NCI-H748 treated with DMSO at 0.1 percent for 48 hours (cell line): ENCODE results near the gene CACNA1G.

Experiments
- DNase-seq: peaks from one replicate; lab custom pipeline; 2025; lab: John Stamatoyannopoulos, UW

CACNA1G gene

DNA sequence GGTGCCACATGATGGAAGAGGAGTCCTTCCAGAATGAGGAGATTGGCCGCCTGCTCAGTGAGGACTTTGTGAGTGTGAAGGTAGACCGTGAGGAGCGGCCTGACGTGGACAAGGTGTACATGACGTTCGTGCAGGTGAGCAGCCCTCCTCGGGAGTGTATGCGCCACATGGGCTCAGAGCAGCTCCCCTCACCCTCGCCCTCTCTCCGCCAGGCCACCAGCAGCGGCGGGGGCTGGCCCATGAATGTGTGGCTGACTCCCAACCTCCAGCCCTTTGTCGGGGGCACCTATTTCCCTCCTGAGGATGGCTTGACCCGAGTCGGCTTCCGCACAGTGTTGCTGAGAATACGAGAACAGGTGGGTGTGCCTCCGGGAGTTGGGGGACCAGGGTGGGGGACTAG is 11.7 kb upstream of the CACNA1G start:
- DNase-seq, result no peak

GRCh38 chr17:50549256-50549941 is 11.1 kb upstream of the CACNA1G start:
- no peak for DNase-seq

DNA sequence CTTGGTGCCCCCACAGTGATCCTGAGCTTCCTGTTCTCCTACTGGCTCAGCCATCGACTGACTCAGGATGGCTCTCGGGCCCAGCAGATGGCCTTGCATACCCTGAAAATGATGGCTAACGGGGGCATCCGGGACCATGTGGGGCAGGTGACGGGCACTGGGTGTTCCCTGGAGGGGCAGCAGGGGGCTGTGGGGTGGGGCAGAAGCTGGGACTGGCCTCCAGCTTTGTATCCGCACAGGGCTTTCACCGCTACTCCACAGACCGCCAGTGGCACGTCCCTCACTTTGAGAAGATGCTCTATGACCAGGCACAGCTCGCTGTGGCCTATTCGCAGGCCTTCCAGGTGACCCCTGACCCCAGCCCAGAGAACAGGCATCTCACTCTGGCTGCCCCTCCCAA is 10.5 kb upstream of the CACNA1G start:
- DNase-seq, result no peak

GRCh38 chr17:50550661-50551432 is 9.7 kb upstream of the CACNA1G start:
- no peak for DNase-seq

DNA sequence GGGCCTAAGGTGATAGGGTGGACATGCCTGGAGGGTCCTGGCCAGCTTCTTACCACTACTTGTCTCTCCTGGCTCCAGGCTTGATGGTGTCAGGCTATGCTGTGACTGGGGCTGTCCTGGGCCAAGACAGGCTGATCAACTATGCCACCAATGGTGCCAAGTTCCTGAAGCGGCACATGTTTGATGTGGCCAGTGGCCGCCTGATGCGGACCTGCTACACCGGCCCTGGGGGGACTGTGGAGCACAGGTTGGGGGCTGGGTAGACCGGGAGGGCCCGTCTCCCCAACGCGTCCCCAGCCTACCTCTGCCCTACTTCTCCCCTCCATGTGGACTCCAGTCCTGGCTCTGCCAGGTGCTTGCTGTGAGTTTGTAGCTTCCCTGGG is 9.1 kb upstream of the CACNA1G start:
- DNase-seq, result no peak

DNA sequence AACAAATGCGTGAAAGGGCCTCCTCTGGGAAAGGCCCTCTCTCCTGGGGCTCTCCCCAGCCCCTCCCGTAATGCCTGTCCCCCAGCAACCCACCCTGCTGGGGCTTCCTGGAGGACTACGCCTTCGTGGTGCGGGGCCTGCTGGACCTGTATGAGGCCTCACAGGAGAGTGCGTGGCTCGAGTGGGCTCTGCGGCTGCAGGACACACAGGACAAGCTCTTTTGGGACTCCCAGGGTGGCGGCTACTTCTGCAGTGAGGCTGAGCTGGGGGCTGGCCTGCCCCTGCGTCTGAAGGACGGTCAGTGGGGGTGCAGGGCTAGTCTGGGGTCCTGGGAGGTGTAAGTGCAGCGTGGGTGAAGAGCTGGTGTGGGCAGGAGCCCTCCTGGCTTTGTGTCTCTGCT is 8.6 kb upstream of the CACNA1G start:
- DNase-seq, result no peak

- DNase-seq, result no peak
Measured at GRCh38 chr17:50554201-50554600, 6.3 kb upstream of the CACNA1G start.

DNA sequence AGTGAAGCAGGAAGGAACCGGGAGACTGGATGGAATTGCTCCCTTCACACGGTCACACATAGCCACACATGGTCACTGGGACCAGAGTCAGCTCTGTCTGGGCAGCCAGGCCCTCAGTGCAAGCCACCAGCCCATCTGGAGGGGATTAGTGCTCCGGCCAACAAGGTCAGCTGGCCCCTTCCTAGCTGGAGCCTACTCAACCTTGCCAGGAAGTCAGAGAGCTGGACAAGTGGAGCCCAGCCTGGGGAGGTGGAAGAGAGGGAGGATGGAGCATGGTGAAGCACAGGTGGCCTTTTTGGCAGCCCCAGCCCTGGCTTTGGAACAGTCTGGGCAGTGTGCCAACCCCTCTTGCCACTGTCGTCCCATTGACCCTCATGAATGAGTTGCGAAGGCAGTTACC is 3.7 kb upstream of the CACNA1G start:
- no peak for DNase-seq

GRCh38 chr17:50557630-50558029 is 2.9 kb upstream of the CACNA1G start:
- DNase-seq, result no peak

GRCh38 chr17:50558091-50558490 is 2.4 kb upstream of the CACNA1G start:
- no peak for DNase-seq

- no peak for DNase-seq
Measured at GRCh38 chr17:50558581-50558940, 2.0 kb upstream of the CACNA1G start.

- DNase-seq, result no peak
Measured at GRCh38 chr17:50558941-50559614, 1.4 kb upstream of the CACNA1G start.

GRCh38 chr17:50559674-50560184 is 786 bp upstream of the CACNA1G start:
- no peak for DNase-seq

DNA sequence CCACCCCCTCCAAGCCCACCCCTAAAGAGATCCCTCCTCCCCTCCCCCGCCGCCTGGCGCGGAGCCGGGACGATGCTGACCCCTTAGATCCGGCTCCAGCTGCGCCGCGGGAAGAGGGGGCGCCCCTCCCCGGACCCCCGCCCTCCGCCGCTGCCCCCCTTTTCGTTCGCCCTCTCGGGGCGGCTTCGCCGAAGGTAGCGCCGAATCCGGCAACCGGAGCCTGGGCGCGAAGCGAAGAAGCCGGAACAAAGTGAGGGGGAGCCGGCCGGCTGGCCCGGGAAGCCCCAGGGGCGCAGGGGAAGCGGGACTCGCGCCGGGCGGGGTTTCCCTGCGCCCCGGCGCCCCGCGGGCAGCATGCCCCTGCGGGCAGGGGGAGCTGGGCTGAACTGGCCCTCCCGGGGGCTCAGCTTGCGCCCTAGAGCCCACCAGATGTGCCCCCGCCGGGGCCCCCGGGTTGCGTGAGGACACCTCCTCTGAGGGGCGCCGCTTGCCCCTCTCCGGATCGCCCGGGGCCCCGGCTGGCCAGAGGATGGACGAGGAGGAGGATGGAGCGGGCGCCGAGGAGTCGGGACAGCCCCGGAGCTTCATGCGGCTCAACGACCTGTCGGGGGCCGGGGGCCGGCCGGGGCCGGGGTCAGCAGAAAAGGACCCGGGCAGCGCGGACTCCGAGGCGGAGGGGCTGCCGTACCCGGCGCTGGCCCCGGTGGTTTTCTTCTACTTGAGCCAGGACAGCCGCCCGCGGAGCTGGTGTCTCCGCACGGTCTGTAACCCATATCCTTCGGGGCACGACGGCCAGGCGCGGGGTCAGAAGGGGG is 623 bp downstream of the CACNA1G start:
- no peak for DNase-seq

- DNase-seq, result no peak
Measured at GRCh38 chr17:50561746-50562141, 1.2 kb downstream of the CACNA1G start.

DNA sequence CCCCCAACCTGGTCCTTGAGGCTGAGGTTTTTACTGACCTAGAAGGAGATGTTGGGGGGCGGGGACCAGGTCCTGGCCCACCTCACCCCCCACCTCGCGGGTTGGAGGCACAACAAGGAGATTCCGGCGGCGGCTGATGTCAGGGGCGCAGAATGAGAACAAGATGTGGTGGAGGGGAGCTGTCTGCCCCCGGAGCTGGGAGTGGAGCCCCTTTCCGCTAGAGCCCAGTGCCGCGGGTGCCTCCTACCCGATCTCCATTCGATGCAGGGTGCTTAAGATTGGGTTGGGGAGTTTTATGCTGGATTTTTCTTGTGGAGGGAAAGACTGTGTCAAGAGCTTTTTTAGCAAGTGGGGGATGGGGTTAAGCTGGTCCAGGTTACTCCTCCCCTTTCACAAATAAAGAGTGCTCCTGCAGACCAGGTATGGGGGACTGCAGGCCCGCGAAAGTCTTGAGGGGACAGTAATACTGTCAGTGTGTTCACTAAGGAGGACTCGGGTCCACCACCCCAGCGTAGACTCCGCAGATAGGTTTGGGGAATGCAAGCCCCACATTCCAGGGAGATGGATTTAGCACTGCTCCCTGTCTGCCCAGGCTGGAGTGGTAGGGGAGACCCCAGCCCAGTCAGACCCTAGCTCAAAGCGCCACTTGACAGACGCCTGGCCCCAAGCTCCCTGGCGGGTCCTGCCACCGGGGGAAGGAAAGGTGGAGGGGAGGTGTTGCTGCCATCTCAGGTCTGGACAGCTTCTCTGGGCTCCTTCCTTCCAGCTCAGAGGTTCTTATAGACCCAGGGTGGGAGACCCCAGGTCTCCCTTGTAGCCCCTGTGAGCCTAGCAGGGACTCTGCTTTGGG is 2.0 kb downstream of the CACNA1G start:
- DNase-seq, result no peak

DNA sequence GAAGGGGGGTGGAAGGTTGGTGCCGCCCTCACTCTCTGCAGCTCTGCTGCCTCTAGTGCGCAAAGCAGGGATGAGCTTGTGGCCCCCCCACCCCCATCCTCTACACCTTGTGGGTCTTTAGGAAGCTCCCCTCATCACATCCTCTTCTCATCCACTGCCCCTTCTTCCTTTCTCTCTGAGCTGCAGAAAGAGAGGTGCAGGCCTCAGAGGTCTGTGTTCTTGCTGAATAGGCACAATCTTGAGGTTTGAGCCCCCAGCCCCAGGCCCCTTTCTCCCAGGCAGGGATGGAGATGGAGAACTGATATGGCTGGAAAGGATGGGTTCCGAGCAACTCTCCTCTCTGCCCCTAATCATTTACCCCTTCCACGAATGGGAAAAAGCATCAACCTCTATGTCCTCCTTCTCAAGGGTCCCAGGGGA is 2.6 kb downstream of the CACNA1G start:
- no peak for DNase-seq

DNA sequence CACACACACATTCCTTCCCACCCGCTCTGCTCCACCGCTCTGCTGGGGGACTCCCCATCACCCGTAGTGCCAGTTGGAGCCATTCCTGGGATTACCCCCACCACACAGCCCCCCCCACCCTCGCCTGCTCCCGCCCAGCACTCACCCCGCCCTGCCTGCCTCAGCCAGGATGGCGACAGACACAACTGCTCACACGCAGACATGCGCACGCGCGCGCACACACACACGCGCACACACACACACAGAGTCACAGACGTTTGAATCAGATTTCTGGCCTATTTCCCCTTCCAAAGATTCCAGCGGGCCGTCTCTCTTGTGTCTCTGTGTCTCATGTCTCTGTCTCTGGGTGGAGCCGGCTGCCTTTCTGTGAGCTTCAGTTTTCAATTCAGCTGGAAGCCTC is 4.4 kb downstream of the CACNA1G start:
- DNase-seq, result no peak

GRCh38 chr17:50565402-50566350 is 5.2 kb downstream of the CACNA1G start:
- DNase-seq, result peak; percentile 35

- no peak for DNase-seq
Measured at GRCh38 chr17:50566886-50567285, 6.4 kb downstream of the CACNA1G start.
